ENCODE measurements around the gene TMED8.

- TF ChIP-seq JUND (IDR thresholded peaks at IDR 0.05) (no peak), EZH2phosphoT487 (IDR thresholded peaks at IDR 0.05; ENCODE audit: borderline replicate concordance) (no peak), POLR2AphosphoS5 (IDR thresholded peaks at IDR 0.05; ENCODE audit: low read depth, low read length) (no peak)
Measured at GRCh38 chr14:77337880-77338279, 39.0 kb downstream of the TMED8 start.

Data from HCT116 (cell line).